ENCODE measurements around the gene UBE2E1.

DNA sequence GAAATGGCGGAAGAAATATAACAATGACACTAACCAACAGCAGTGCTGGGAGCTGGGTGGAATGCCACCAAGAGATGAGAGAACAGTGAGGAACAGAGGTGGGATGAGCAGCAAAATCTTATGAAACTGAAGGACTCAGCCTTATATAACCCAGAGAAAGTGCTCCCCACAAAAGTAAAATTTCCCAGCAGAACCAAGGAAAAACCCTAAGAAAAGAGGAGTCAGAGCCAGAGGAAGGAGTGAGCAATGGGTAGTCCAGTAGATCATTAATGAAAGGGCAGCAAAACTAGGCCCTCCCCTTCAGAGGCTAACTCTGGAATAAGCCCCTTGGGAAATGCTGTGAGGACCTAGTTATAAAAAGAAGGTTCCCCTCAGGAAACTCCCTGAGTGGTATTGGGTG, 24.7 kb upstream of the UBE2E1 start:
- no peak for TF ChIP-seq NFRKB (IDR thresholded peaks at IDR 0.05)
- no peak for TF ChIP-seq LEF1 (IDR thresholded peaks at IDR 0.05; ENCODE audit: borderline replicate concordance)
- no peak for TF ChIP-seq SUZ12 (IDR thresholded peaks at IDR 0.05)
- TF ChIP-seq TARDBP (IDR thresholded peaks at IDR 0.05) = no peak
- no peak for TF ChIP-seq FOXK2 (IDR thresholded peaks at IDR 0.05)
- TF ChIP-seq BHLHE40 (IDR thresholded peaks at IDR 0.05; ENCODE audit: borderline replicate concordance) = no peak
- TF ChIP-seq SP1 (IDR thresholded peaks at IDR 0.05) = no peak
- TF ChIP-seq L3MBTL2 (conservative IDR thresholded peaks at IDR 0.05) = no peak
- TF ChIP-seq ARNT (IDR thresholded peaks at IDR 0.05) = no peak
- TF ChIP-seq HDGF (IDR thresholded peaks at IDR 0.05; ENCODE audit: borderline replicate concordance) = no peak
- TF ChIP-seq FOXM1 (IDR thresholded peaks at IDR 0.05; ENCODE audit: borderline replicate concordance) = no peak
- TF ChIP-seq ELF4 (IDR thresholded peaks at IDR 0.05) = no peak
- TF ChIP-seq, protein P1, sequence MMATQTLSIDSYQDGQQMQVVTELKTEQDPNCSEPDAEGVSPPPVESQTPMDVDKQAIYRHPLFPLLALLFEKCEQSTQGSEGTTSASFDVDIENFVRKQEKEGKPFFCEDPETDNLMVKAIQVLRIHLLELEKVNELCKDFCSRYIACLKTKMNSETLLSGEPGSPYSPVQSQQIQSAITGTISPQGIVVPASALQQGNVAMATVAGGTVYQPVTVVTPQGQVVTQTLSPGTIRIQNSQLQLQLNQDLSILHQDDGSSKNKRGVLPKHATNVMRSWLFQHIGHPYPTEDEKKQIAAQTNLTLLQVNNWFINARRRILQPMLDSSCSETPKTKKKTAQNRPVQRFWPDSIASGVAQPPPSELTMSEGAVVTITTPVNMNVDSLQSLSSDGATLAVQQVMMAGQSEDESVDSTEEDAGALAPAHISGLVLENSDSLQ (IDR thresholded peaks at IDR 0.05) = no peak
- no peak for TF ChIP-seq CTBP1 (IDR thresholded peaks at IDR 0.05; ENCODE audit: borderline replicate concordance)
